ENCODE results near the gene POLQ. TPM values are rescaled to one million over a fixed set of nuclear protein-coding genes. Genes with fewer than 3 reads are reported as not detected.
A peak's percentile ranks its signal among the peaks of the same experiment; 100 is the strongest.

POLQ gene
- total and polyA plus RNA-seq, 2 donors (not counting 3 experiments of a cell fraction or from before 2014, with no cell fraction given) = 1.8 to 10.8 TPM

DNA sequence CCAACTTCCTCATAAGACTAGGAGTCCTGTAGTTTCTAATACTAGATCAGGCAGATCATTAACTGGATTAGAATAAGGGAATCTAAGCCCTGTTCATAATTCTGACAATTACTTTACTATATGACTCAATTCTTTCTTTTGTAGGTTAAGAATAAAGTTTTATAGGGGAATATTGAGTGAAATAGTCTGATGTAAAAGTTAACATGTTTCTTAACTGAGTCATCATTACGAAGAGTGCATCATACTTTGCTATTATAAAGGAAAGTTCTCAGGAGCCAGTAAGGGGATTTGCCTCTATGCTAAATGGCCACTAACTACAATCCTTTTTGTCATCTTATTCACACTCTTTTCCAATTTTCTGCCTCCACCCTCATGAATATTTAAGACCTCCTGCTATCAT lies 63.1 kb downstream of the POLQ start:
- dilution Hi-C loops (cut with MboI; ENCODE audit: extremely low pct_ligation_motif_present, low sequenced_read_pairs) = no loop called here
- CTCF ChIA-PET = no interaction called here
- intact Hi-C loops (cut with micrococcal nuclease) = no loop called here

GRCh38 chr3:121481106-121481880 lies 64.5 kb downstream of the POLQ start:
- dilution Hi-C loops (cut with MboI; ENCODE audit: extremely low pct_ligation_motif_present, low sequenced_read_pairs) = no loop called here
- ChIA-PET POLR2A (no interaction called here), CTCF (no interaction called here)
- H3K4me1 ChIP-seq (ENCODE audit: control insufficient read depth, extremely low read depth, insufficient read depth, low read length) = peaks cover 11% of the 10 kb centered on the region
- BruUV-seq (replicated peaks) = no TSS peak
- no peaks in the 10 kb centered on the region for H3K9me3 ChIP-seq (replicated peaks; ENCODE audit: control insufficient read depth, insufficient read depth, low read length)
- H2AFZ ChIP-seq (ENCODE audit: low read depth, low read length) = no peak overlapping the region
- H3K9ac ChIP-seq (replicated peaks; ENCODE audit: extremely low read depth, insufficient read depth, low read length) = no peak overlapping the region
- no peak overlapping the region for H3K4me2 ChIP-seq (ENCODE audit: insufficient read depth, low read length)
- TF ChIP-seq POLR2AphosphoS5 (IDR thresholded peaks at IDR 0.05; ENCODE audit: insufficient read depth, low read depth, low read length) (no peak), MAX (IDR thresholded peaks at IDR 0.05; ENCODE audit: insufficient read depth, insufficient read length) (no peak), JUN (IDR thresholded peaks at IDR 0.05; ENCODE audit: borderline replicate concordance, insufficient read depth, insufficient read length, low read depth) (no peak), CTCF (IDR thresholded peaks at IDR 0.05; ENCODE audit: extremely low read depth in 1 of 2, insufficient read depth in 1 of 2, low read depth in 1 of 2, low read length in 2 of 2) (no peak), MYC (IDR thresholded peaks at IDR 0.05; ENCODE audit: low read depth, low read length) (no peak), EZH2 (IDR thresholded peaks at IDR 0.05; ENCODE audit: borderline replicate concordance, low read depth, low read length, severe bottlenecking) (no peak), POLR2A (IDR thresholded peaks at IDR 0.05; ENCODE audit: low read depth, low read length) (no peak), FOS (IDR thresholded peaks at IDR 0.05; ENCODE audit: borderline replicate concordance, insufficient read depth, low read length) (no peak), GATA2 (IDR thresholded peaks at IDR 0.05; ENCODE audit: insufficient read depth, insufficient read length, low read depth, low read length) (no peak)
- no peaks in the 10 kb centered on the region for H3K79me2 ChIP-seq (ENCODE audit: control insufficient read depth, insufficient read depth, low read length)
- no peaks in the 10 kb centered on the region for H3K9me1 ChIP-seq (replicated peaks; ENCODE audit: control insufficient read depth, extremely low read depth, insufficient read depth, low read length)
- H3K27me3 ChIP-seq (ENCODE audit: control insufficient read depth in 2 of 2, insufficient read depth in 2 of 2, low read length in 2 of 2) = no peaks in the 10 kb centered on the region
- DNase-seq (ENCODE audit: low read depth, low spot score) (no peak), FAIRE-seq (no peak)
- peaks cover 0 to 11% of the 10 kb centered on the region in 2 experiments for H3K36me3 ChIP-seq (ENCODE audit: control insufficient read depth in 2 of 2, extremely low read depth in 1 of 2, insufficient read depth in 2 of 2, low read length in 2 of 2)
- H4K20me1 ChIP-seq (replicated peaks; ENCODE audit: control insufficient read depth, extremely low read depth, insufficient read depth, low read length) = no peaks in the 10 kb centered on the region
- H3K27ac ChIP-seq (ENCODE audit: insufficient read depth, low read depth, low read length) = no peak overlapping the region
- intact Hi-C loops (cut with micrococcal nuclease) = no loop called here
- no peak overlapping the region for H3K4me3 ChIP-seq (replicated peaks in 1 of 3; ENCODE audit: insufficient read depth in 1 of 3, low read depth in 1 of 3, low read length in 3 of 3)

More for the DNA sequence above, 63.1 kb downstream of the POLQ start:
- H3K9ac ChIP-seq (replicated peaks; ENCODE audit: extremely low read depth, insufficient read depth, low read length) = peak overlapping the region; percentile 16
- TF ChIP-seq EZH2 (IDR thresholded peaks at IDR 0.05; ENCODE audit: borderline replicate concordance, low read depth, low read length, severe bottlenecking) (no peak), MYC (IDR thresholded peaks at IDR 0.05; ENCODE audit: low read depth, low read length) (no peak), GATA2 (IDR thresholded peaks at IDR 0.05; ENCODE audit: insufficient read depth, insufficient read length, low read depth, low read length) (no peak), POLR2AphosphoS5 (IDR thresholded peaks at IDR 0.05; ENCODE audit: insufficient read depth, low read depth, low read length) (no peak), FOS (IDR thresholded peaks at IDR 0.05; ENCODE audit: borderline replicate concordance, insufficient read depth, low read length) (peak; percentile 74), MAX (IDR thresholded peaks at IDR 0.05; ENCODE audit: insufficient read depth, insufficient read length) (no peak), JUN (IDR thresholded peaks at IDR 0.05; ENCODE audit: borderline replicate concordance, insufficient read depth, insufficient read length, low read depth) (peak; percentile 49)
- POLR2A ChIA-PET = no interaction called here
- peak; percentile 49 for DNase-seq (ENCODE audit: low read depth, low spot score)
- no peaks in the 10 kb centered on the region for H3K9me3 ChIP-seq (replicated peaks; ENCODE audit: control insufficient read depth, insufficient read depth, low read length)
- no peaks in the 10 kb centered on the region for H3K27me3 ChIP-seq (ENCODE audit: control insufficient read depth in 2 of 2, insufficient read depth in 2 of 2, low read length in 2 of 2)
- H3K36me3 ChIP-seq (ENCODE audit: control insufficient read depth in 2 of 2, extremely low read depth in 1 of 2, insufficient read depth in 2 of 2, low read length in 2 of 2) = peaks cover 0 to 10% of the 10 kb centered on the region in 2 experiments
- no peak overlapping the region for H3K4me3 ChIP-seq (replicated peaks in 1 of 3; ENCODE audit: insufficient read depth in 1 of 3, low read depth in 1 of 3, low read length in 3 of 3)
- no peaks in the 10 kb centered on the region for H3K79me2 ChIP-seq (ENCODE audit: control insufficient read depth, insufficient read depth, low read length)
- no TSS peak for BruUV-seq (replicated peaks)
- peak overlapping the region; percentile 36 for H3K4me2 ChIP-seq (ENCODE audit: insufficient read depth, low read length)
- no peaks in the 10 kb centered on the region for H3K9me1 ChIP-seq (replicated peaks; ENCODE audit: control insufficient read depth, extremely low read depth, insufficient read depth, low read length)
- peak overlapping the region; percentile 55 for H3K27ac ChIP-seq (ENCODE audit: insufficient read depth, low read depth, low read length)
- peak; percentile 80 for FAIRE-seq
- H3K4me1 ChIP-seq (ENCODE audit: control insufficient read depth, extremely low read depth, insufficient read depth, low read length) = peaks cover 11% of the 10 kb centered on the region
- peak overlapping the region; percentile 62 for H2AFZ ChIP-seq (ENCODE audit: low read depth, low read length)
- H4K20me1 ChIP-seq (replicated peaks; ENCODE audit: control insufficient read depth, extremely low read depth, insufficient read depth, low read length) = no peaks in the 10 kb centered on the region

Measured in endothelial cell of umbilical vein (primary cell).